SJSA1 (cell line): ENCODE results near the gene ASXL1. TPM values are rescaled to one million over a fixed set of nuclear protein-coding genes. Genes with fewer than 3 reads are reported as not detected.
"Not testable (repeated sequence)": the region's sequence is repeated elsewhere in the genome, so short reads cannot be mapped to it uniquely, and the experiment has no call there.

ENCODE experiments used
- DNase-seq, 2 experiments: peaks; one replicate each; pipeline ENCODE4 v3.0.0-alpha.2; 2015 to 2020; ENCODE audit warnings: low spot score in 2 of 2, low read depth in 1 of 2
- H3K27ac ChIP-seq: fragments of 250-450 bp; sonication (Bioruptor Pico); 2 replicates; pipeline ENCODE4 v1.5.1; 2020; ENCODE audit warnings: mild to moderate bottlenecking, moderate library complexity
- H3K27me3 ChIP-seq: fragments of 250-450 bp; sonication (Bioruptor Pico); replicated peaks from 2 replicates; pipeline ENCODE4 v1.5.1; 2020; ENCODE audit warnings: mild to moderate bottlenecking, moderate library complexity
- H3K36me3 ChIP-seq: fragments of 250-450 bp; sonication (Bioruptor Pico); 2 replicates; pipeline ENCODE4 v1.5.1; 2020; ENCODE audit warnings: mild to moderate bottlenecking
- H3K4me1 ChIP-seq: fragments of 250-450 bp; sonication (Bioruptor Pico); replicated peaks from 2 replicates; pipeline ENCODE4 v1.6.1; 2021; ENCODE audit warnings: mild to moderate bottlenecking
- H3K4me3 ChIP-seq: fragments of 250-450 bp; sonication (Bioruptor Pico); 2 replicates; pipeline ENCODE4 v1.5.1; 2020; ENCODE audit warnings: mild to moderate bottlenecking
- H3K9me3 ChIP-seq: fragments of 250-450 bp; sonication (Bioruptor Pico); replicated peaks from 2 replicates; pipeline ENCODE4 v1.5.1; 2020; ENCODE audit warnings: mild to moderate bottlenecking
- total RNA-seq: library from RNA; depleted of rRNA; stranded (reverse); fragments of >200 nt; shearing (Covaris generic); gene quantifications from 2 replicates; pipeline ENCODE4 v1.2.3, GENCODE V29; 2014

ASXL1 gene
- total RNA-seq, 1 experiment from 2014 or later: 35.2 TPM

DNA sequence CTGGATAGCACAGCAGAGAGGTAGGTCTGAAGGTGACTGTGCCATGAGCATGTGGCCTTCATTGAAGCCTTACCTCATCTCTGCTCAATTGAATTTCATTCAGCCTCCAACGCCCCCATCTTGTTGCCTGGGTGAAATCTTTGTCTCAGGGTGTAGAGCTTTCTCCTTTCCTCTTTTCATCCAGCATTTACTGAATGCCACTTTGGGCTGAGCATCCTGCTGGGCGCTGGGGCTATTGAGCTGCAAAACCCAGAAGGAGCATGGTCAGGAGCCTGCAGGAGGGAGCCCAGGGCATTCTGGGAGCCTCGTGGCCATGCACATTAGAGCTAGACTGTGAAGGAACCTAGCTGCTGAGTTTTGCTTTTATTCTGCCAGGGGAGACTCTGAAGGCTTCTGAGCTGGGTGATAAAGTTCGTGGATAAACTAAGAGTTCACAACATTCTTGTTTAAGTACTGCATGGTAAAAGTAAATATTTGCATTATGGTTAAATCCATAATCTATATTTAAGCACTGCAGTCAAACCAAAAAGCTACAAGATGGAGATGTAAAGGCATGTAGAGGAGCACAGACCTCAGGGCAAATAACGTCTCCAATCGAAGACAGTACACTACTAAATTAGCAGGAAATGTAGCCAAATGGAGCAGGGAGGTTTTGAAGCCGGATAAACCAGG, 13.2 kb upstream of the ASXL1 start:
- Histone ChIP-seq H3K9me3 (no peaks in the 10 kb centered on the region), H3K27me3 (no peaks in the 10 kb centered on the region), H3K36me3 (no peaks in the 10 kb centered on the region), H3K27ac (no peak overlapping the region), H3K4me3 (no peak overlapping the region), H3K4me1 (peaks cover 15% of the 10 kb centered on the region)
- no peak for DNase-seq

DNA sequence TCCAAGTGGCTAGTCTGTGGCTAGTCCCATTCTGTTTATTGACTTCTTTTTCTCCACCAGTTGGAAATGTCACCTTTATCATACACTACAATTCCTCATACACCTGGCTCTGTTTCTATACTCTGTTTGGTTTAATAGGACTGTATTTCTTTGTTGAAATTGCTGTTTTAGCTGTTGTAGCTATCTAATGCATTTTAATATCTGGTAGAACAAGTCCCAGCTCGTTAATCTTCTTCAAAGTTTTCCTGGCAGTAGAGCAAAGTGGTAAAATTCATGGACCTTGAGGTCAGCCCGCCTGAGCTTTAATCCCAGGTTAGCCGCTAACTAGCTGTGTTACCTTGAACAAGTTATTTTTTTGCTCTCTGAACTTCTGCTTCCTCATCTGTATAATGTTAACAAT, 9.9 kb upstream of the ASXL1 start:
- H3K27me3 ChIP-seq: no peaks in the 10 kb centered on the region
- no peak overlapping the region for H3K27ac ChIP-seq
- no peaks in the 10 kb centered on the region for H3K36me3 ChIP-seq
- no peak for DNase-seq
- H3K4me3 ChIP-seq: no peak overlapping the region
- 0 out of 2 replicates have a peak, but pooled peaks cover 5% of the 10 kb centered on the region for H3K4me1 ChIP-seq
- H3K9me3 ChIP-seq: no peaks in the 10 kb centered on the region

DNA sequence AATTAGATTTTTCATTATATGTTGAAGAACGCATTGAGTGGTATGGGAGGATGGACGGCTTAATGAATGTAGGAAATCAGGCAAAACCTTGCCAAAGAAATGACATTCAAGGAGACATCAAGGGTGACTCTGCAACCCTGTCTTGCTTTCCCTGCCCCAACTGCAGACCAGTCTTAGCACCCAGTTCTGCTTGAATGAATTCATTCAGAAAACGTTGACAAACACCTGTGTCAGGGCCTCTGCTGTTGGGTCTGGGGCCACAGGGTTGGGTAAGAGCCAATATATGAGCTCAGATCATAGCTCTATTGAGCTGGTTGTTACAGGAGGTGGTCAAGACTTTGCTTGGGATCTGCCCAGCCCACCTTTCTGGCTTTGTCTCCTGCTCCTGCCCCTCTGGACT, 7.7 kb upstream of the ASXL1 start:
- Histone ChIP-seq H3K4me3 (no peak overlapping the region), H3K4me1 (peaks cover 16% of the 10 kb centered on the region), H3K36me3 (no peaks in the 10 kb centered on the region), H3K9me3 (no peaks in the 10 kb centered on the region), H3K27ac (no peak overlapping the region), H3K27me3 (no peaks in the 10 kb centered on the region)
- no peak for DNase-seq

DNA sequence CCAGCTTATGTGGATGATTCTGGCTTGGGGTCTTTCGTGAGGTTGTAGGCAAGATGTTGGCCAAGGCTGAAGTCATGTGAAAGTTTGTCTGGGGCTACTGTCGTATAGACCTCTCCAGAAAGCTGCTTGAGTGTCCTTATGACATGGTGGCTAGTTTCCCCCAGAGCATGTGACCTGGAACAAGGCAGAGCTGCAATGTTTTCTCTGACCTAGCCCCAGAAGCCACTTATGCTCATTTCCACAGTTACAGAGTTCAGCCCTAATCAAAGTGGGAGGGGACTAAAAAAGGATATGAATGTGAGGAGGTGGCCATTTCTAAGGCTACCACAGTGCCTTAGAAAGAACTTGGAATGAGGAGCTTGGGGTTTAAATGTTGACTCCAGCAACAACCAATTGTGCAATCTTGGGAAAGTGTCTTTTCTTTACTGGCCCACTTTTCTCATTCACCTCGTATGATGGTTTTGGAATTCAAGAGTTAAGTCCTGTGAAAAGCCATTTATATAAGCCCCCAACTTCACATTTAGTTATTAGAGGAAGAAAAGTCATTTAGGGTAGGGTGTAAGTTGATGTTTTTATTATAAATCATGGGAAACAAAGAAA, 5.9 kb upstream of the ASXL1 start:
- H3K27me3 ChIP-seq: no peaks in the 10 kb centered on the region
- H3K4me1 ChIP-seq: peaks cover 34% of the 10 kb centered on the region
- no peak overlapping the region for H3K27ac ChIP-seq
- no peaks in the 10 kb centered on the region for H3K36me3 ChIP-seq
- DNase-seq: no peak
- H3K9me3 ChIP-seq: no peaks in the 10 kb centered on the region
- no peak overlapping the region for H3K4me3 ChIP-seq

DNA sequence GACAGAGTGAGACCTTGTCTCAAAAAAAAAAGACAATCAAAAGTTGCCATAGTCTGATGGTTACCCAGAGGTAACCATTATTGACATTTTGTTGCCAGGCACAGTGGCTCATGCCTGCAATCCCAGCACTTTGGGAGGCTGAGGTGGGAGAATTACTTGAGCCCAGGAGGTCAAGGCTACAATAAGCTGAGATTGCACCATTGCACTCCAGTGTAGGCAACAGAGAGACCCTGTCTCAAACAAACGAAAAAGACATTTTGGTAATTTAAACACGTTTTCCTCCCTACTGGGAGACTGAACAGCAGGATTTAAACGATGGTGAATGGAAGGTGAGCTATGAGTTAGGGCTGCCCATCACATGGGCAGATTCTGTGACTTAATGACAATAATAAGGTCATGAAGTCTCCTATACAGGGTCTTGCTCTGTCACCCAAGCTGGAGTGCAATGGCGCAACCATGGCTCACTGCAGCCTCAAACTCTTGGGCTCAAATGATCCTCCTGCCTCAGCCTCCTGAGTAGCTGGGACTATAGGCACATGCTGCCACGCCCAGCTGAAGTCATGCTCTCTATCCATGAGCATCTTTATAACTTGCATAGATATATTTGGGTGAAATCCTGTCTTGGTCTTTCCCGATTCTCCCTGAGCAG, 4.2 kb upstream of the ASXL1 start:
- Histone ChIP-seq H3K27ac (peak overlapping the region; percentile 72), H3K36me3 (peaks cover 2% of the 10 kb centered on the region), H3K27me3 (no peaks in the 10 kb centered on the region), H3K9me3 (no peaks in the 10 kb centered on the region), H3K4me3 (no peak overlapping the region), H3K4me1 (peaks cover 40% of the 10 kb centered on the region)
- DNase-seq: no peak

DNA sequence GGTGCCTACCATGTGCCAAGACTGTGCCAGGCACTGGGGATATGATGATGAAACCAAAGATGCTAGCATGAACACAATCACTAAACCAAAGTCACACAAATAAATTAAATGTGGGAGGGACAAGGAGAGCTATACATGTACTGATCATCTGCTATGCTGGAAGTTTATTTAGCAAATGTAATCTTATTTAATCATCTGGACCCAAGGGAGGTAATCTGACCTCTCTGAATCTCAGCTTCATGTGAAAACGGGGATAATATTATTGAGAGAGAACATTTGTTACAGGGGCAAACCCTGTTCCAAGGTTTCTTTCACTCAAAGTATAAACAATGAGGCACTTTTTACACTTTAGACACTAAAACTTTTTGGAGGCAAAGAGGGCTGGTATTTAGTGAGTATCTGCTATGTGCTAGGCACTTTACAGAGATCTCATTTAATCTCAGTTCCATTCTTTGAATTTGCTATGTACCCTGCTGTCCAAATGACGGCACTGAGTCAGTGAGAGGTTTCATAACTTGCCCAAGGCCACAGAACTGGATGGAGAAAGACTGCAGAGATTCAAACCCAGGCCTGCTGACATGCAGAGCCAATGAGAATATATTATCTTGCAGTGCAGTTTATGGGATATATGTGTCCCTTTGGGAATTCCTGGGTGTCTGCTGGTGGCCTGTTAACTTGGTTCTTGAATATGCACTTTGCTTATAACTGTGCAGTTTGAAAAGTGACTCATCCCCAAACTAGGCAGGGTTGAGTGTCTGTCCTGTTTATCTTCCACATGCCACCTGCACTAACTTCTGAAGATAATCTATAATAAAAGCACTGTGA, 3.3 kb upstream of the ASXL1 start:
- peak overlapping the region; percentile 98 for H3K27ac ChIP-seq
- H3K4me3 ChIP-seq: no peak overlapping the region
- H3K9me3 ChIP-seq: no peaks in the 10 kb centered on the region
- no peaks in the 10 kb centered on the region for H3K27me3 ChIP-seq
- H3K36me3 ChIP-seq: peaks cover 10% of the 10 kb centered on the region
- peaks cover 47% of the 10 kb centered on the region for H3K4me1 ChIP-seq
- DNase-seq: peak; percentile 82 to 88

DNA sequence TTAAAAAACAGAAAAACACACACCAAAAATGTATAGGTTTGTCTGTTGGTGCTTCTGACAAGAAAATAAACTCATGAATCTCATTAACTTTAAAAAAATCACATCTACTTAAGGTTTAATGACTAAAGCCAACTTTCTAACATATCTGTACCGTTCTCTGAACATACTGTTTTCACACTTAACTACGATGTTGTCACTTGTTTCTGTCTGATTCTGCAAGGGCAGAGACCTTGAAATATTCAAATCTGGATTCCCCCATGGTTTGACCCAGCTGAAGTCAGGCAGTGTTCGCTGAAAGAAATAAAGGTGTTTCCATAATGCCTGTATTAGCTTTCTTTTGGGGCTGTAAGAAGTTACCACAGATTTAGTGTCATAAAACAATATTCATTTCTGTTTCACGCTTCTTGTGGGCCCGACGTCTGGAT, 2.7 kb upstream of the ASXL1 start:
- Histone ChIP-seq H3K36me3 (peaks cover 16% of the 10 kb centered on the region), H3K4me1 (peaks cover 53% of the 10 kb centered on the region), H3K27me3 (no peaks in the 10 kb centered on the region)

DNA sequence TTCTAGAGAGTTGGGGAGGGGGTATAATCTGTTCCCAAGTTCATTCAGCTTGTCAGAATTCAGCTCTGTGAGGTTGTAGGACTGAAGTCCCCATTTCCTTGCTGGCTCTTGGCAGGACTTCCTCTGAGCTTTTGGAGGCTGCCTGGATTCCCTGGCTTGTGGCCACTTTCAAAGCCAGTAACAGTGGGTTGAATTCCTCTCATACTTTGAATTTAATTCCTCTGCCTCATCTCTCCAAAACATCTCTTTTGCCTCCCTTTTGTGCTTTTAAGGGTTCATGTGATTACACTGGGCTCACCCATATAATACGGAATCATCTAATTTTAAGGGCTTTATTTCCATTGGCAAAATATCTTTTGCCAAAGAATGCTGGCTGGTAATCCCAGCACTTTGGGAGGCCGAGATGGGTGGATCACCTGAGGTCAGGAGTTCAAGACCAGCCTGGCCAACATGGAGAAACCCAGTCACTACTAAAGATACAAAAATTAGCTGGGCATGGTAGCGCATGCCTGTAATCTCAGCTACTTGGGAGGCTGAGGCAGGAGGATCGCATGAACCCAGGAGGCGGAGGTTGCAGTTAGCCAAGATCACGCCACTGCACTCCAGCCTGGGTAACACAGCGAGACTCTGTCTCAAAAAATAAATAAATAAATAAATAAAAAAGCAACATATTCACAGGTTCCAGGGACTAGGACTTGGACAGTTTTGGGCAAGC, 2.1 kb upstream of the ASXL1 start:
- Histone ChIP-seq H3K27ac (peak overlapping the region; percentile 98), H3K36me3 (peaks cover 20% of the 10 kb centered on the region), H3K4me1 (peaks cover 59% of the 10 kb centered on the region)
- not testable (repeated sequence) for H3K4me3 ChIP-seq, H3K9me3 ChIP-seq, H3K27me3 ChIP-seq
- peak; percentile 79 to 82 for DNase-seq

More for the DNA sequence above, 2.7 kb upstream of the ASXL1 start:
- Histone ChIP-seq H3K4me3 (no peak overlapping the region), H3K27ac (peak overlapping the region; percentile 98), H3K9me3 (no peaks in the 10 kb centered on the region)
- no peak for DNase-seq

DNA sequence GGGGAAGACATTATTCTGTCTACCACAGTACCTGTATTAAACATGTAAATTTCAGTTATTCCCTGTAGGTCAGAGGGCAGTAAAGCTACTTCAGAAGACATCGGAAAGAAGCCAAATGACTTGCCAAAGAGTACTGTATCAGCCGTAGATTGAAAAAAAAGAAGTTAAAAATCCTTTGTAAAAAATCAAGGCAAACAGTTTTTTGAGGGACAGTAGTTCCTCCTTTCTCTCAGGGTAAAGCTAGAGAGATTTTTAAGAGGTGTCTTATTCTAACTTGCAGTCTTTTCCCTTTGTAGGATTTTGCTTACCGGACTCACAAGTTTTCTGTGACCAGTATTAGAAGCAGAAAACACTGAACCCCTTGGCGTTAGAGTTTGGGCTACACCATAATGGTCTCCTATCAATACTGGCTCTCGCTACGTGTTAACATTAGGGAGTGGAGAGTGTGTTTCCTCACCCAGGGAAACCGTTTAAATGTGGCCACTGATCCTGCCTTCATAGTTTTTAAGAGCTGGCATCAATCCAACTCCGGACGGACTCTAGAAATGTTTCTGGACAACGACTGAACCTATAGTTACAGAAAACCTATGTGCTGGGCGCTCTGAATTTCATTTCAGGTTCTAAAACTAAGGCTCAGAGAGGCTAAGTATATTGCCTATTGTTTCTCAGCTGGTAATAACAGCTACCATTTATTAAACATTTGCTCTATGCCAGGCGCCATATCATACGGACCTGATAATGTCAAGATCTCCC, 1.3 kb upstream of the ASXL1 start:
- no peak for DNase-seq

DNA sequence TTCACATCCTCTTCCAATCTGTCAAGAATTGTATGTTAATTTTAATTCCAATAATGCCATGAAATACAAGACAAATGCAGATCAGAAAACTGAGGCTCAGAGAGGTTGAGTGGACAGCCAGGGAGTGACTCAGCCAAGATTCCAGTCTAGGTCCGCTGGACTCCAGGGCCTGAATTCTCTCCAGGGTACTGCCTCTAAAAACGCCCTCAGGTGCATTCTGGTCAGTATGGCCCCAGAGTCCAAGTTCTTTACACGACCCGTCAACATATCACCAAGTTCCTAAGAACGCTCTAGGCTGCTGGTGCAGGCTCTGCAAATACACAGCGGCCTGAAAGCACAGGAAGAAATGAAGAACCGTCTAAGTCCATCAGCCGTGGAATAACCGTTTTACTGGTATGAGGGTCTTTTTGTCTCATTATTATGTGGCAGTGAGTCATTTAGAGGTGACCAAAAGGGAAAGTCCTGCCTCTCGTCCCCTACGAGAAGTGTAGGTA, 709 bp upstream of the ASXL1 start:
- H3K36me3 ChIP-seq: peaks cover 24% of the 10 kb centered on the region
- DNase-seq: no peak
- peak overlapping the region; percentile 98 for H3K27ac ChIP-seq
- H3K9me3 ChIP-seq: no peaks in the 10 kb centered on the region
- peaks cover 67% of the 10 kb centered on the region for H3K4me1 ChIP-seq
- no peaks in the 10 kb centered on the region for H3K27me3 ChIP-seq
- peak overlapping the region; percentile 84 for H3K4me3 ChIP-seq

More for the DNA sequence above, 1.3 kb upstream of the ASXL1 start:
- peaks cover 21% of the 10 kb centered on the region for H3K36me3 ChIP-seq
- peaks cover 61% of the 10 kb centered on the region for H3K4me1 ChIP-seq
- H3K9me3 ChIP-seq: no peaks in the 10 kb centered on the region
- H3K27me3 ChIP-seq: no peaks in the 10 kb centered on the region
- H3K27ac ChIP-seq: peak overlapping the region; percentile 98
- H3K4me3 ChIP-seq: peak overlapping the region; percentile 84

DNA sequence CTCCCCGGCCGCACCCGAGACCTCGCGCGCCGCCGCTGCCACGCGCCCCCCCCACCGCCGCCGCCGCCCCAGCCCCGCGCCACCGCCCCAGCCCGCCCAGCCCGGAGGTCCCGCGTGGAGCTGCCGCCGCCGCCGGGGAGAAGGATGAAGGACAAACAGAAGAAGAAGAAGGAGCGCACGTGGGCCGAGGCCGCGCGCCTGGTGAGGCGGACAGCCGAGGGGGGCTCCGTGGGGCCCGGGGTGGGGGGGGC, 426 bp downstream of the ASXL1 start:
- Histone ChIP-seq H3K4me1 (peaks cover 78% of the 10 kb centered on the region), H3K9me3 (no peaks in the 10 kb centered on the region), H3K27ac (peak overlapping the region; percentile 98), H3K27me3 (no peaks in the 10 kb centered on the region), H3K4me3 (peak overlapping the region; percentile 84), H3K36me3 (peaks cover 27% of the 10 kb centered on the region)
- no peak for DNase-seq

DNA sequence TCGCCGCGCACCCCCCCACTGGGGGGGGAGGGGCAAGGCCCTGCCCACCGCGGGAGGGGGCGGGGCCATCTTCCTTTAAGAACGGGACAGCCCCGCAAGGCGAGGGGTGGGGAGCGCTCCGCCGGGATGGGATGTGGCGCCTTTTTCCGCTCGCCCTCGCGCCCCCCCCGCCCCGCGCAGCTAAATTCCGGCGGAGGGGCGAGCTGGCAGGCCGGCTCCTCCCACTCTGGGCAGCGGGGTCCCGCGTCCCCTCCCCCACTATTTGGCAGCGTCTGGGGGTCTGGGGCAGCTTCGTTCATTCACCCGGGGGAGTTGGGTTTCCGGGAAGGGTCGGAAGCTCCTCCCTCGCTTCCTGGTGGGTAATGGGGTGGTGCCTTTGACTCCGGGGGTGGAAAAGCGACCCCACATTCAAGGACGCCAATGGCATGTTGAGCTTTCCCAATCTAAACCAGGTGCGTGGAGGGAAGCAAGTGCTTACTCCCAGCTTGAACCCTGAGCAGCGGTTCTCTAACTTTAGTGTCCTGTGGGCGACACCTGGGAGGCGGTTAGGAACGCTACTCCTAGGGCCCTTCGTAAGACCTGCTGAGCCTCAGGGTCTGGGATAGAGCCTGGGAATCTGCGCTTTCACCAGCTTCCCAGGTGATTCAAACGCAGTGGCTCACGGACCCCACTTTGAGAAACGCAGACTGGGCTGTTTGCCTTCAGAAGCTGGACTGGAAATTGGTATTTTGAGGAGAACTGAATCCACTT, 927 bp downstream of the ASXL1 start:
- Histone ChIP-seq H3K27me3 (no peaks in the 10 kb centered on the region), H3K9me3 (no peaks in the 10 kb centered on the region), H3K27ac (peak overlapping the region; percentile 98), H3K36me3 (peaks cover 30% of the 10 kb centered on the region), H3K4me3 (peak overlapping the region; percentile 84), H3K4me1 (peaks cover 77% of the 10 kb centered on the region)
- peak; percentile 69 to 79 for DNase-seq
